Fibroblast of lung (primary cell): ENCODE results near the gene ELMO1. TPM values are rescaled to one million over a fixed set of nuclear protein-coding genes. Genes with fewer than 3 reads are reported as not detected.

Source experiments
- DNase-seq, 2 donors: peaks; one replicate each; pipeline versions ENCODE4 v3.0.0 to v3.0.0-alpha.2; 2010; ENCODE audit warnings: low read depth in 2 of 2
- H2AFZ ChIP-seq: 2 replicates; pipeline ENCODE4 v1.5.1; 2012; ENCODE audit warnings: low read length, control low read depth, inconsistent platforms
- H3K27ac ChIP-seq: 2 replicates; pipeline ENCODE4 v1.5.1; 2011; ENCODE audit warnings: low read length, control low read depth; ENCODE audit not compliant: insufficient read depth
- H3K27me3 ChIP-seq: 2 replicates; pipeline ENCODE4 v1.5.1; 2011; ENCODE audit warnings: mild to moderate bottlenecking, low read length; ENCODE audit not compliant: control insufficient read depth, insufficient read depth
- H3K36me3 ChIP-seq: 2 replicates; pipeline ENCODE4 v1.5.1; 2011; ENCODE audit warnings: low read length; ENCODE audit not compliant: control insufficient read depth, insufficient read depth
- H3K4me1 ChIP-seq: 2 replicates; pipeline ENCODE4 v1.5.1; 2011; ENCODE audit warnings: low read length; ENCODE audit not compliant: control insufficient read depth, insufficient read depth; ENCODE audit errors: extremely low read depth
- H3K4me2 ChIP-seq: 2 replicates; pipeline ENCODE4 v1.5.1; 2011; ENCODE audit warnings: low read length, control low read depth; ENCODE audit not compliant: insufficient read depth; ENCODE audit errors: extremely low read depth
- H3K4me3 ChIP-seq, 4 experiments: fragments of 200-600 bp in 1 of 4; sonication (generic) in 1 of 4; replicated peaks in 1 of 4; 2 replicates each; pipeline ENCODE4 v1.5.1; 2011 to 2016; ENCODE audit warnings: low read length in 4 of 4, low read depth in 3 of 4, mild to moderate bottlenecking in 3 of 4, control low read depth in 2 of 4, inconsistent platforms in 1 of 4, mixed read lengths in 1 of 4; ENCODE audit not compliant: insufficient read depth in 1 of 4; ENCODE audit errors: control extremely low read depth in 1 of 4
- H3K79me2 ChIP-seq: 2 replicates; pipeline ENCODE4 v1.5.1; 2012; ENCODE audit warnings: mild to moderate bottlenecking, low read length, inconsistent platforms; ENCODE audit not compliant: control insufficient read depth, insufficient read depth
- H3K9ac ChIP-seq: 2 replicates; pipeline ENCODE4 v1.5.1; 2011; ENCODE audit warnings: mild to moderate bottlenecking, low read length, control low read depth; ENCODE audit not compliant: insufficient read depth
- H3K9me3 ChIP-seq: 2 replicates; pipeline ENCODE4 v1.5.1; 2012; ENCODE audit warnings: low read depth, low read length; ENCODE audit not compliant: control insufficient read depth, insufficient read depth
- H4K20me1 ChIP-seq: 2 replicates; pipeline ENCODE4 v1.5.1; 2011; ENCODE audit warnings: low read length; ENCODE audit not compliant: control insufficient read depth, insufficient read depth; ENCODE audit errors: extremely low read depth
- EZH2 ChIP-seq: IDR thresholded peaks from 2 replicates; pipeline ENCODE4 v1.5.1; 2012; ENCODE audit warnings: low read length, control low read depth, mild to moderate bottlenecking; ENCODE audit errors: missing control alignments
- polyA plus RNA-seq, 2 donors: library from polyadenylated mRNA; depleted of rRNA in 1 of 2; stranded (reverse) in 1 of 2; unstranded in 1 of 2; fragments of >200 nt; gene quantifications; 2 replicates each; pipeline ENCODE4 v1.2.1, GENCODE V29; 2011 to 2012; ENCODE audit warnings: missing spikeins in 1 of 2
- total RNA-seq: library from RNA; depleted of rRNA; stranded (reverse); fragments of >200 nt; gene quantifications from 2 replicates; pipeline ENCODE4 v1.2.1, GENCODE V29; 2014
- TF ChIP-seq, protein P1 (sequence below), 2 donors: IDR thresholded peaks in 1 of 2; conservative IDR thresholded peaks in 1 of 2; 1 replicate in 1 of 2; 2 replicates in 1 of 2; pipeline ENCODE4 v1.5.1; 2011 to 2012; ENCODE audit warnings: low read length in 2 of 2, control low read depth in 1 of 2, inconsistent platforms in 1 of 2, low read depth in 1 of 2, mild to moderate bottlenecking in 1 of 2

Gene ELMO1
- total and polyA plus RNA-seq, 2 donors (not counting 1 experiment from before 2014, with no cell fraction given) = 0.50 TPM; not detected in 1

DNA sequence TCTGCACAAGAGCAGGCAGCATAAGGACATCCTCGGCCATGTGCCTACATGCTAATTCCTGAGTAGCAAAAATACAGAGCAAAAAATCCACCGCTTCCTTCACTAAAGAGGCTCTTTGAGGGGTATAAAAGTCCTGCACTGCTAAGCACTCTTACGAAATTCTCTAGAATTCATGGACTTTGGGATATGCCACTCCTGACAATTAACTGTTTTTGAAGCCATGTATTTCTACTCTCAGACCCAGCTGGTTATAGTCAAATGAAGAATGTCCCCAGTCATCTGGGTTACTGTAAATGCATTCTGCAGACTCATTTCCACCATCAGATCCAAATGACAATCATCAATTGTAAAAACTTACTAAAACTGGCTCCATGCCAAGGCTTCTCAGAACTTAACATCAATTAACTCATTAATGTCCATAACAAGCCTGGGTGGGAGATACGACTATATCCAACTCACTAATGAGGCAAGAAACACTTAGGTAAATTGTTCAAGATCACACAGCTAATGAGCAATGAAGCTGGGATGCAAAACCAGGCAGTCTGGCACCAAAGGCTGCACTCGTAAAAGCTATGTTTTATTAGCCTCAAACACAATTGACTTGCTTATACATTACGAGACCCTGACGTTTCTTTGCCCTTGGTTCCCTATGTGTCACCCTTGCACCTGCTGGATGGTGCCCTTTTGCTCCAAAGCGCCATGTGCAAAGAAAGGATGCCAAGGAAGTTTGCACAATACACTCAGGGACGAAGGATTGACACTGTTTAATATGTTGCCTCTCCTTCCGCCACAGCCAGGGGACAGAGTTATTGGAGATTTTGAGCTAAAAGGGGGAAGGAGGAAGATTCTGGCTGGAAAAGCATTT is 250.4 kb downstream of the ELMO1 start:
- no peak overlapping the region for H3K4me2 ChIP-seq
- H3K36me3 ChIP-seq = no peaks in the 10 kb centered on the region
- no peaks in the 10 kb centered on the region for H3K9me3 ChIP-seq
- no peak for DNase-seq
- H2AFZ ChIP-seq = no peak overlapping the region
- no peaks in the 10 kb centered on the region for H3K79me2 ChIP-seq
- no peak overlapping the region for H3K27ac ChIP-seq
- no peak overlapping the region for H3K9ac ChIP-seq
- H3K27me3 ChIP-seq = no peaks in the 10 kb centered on the region
- no peak overlapping the region for H3K4me3 ChIP-seq
- TF ChIP-seq EZH2 = no peak
- TF ChIP-seq, protein P1, sequence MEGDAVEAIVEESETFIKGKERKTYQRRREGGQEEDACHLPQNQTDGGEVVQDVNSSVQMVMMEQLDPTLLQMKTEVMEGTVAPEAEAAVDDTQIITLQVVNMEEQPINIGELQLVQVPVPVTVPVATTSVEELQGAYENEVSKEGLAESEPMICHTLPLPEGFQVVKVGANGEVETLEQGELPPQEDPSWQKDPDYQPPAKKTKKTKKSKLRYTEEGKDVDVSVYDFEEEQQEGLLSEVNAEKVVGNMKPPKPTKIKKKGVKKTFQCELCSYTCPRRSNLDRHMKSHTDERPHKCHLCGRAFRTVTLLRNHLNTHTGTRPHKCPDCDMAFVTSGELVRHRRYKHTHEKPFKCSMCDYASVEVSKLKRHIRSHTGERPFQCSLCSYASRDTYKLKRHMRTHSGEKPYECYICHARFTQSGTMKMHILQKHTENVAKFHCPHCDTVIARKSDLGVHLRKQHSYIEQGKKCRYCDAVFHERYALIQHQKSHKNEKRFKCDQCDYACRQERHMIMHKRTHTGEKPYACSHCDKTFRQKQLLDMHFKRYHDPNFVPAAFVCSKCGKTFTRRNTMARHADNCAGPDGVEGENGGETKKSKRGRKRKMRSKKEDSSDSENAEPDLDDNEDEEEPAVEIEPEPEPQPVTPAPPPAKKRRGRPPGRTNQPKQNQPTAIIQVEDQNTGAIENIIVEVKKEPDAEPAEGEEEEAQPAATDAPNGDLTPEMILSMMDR (conservative IDR thresholded peaks at IDR 0.05 in 1 of 2, IDR thresholded peaks at IDR 0.05 in 1 of 2; ENCODE audit: low read depth in 1 of 2, low read length in 2 of 2) = no peak
- no peaks in the 10 kb centered on the region for H3K4me1 ChIP-seq
- no peaks in the 10 kb centered on the region for H4K20me1 ChIP-seq

DNA sequence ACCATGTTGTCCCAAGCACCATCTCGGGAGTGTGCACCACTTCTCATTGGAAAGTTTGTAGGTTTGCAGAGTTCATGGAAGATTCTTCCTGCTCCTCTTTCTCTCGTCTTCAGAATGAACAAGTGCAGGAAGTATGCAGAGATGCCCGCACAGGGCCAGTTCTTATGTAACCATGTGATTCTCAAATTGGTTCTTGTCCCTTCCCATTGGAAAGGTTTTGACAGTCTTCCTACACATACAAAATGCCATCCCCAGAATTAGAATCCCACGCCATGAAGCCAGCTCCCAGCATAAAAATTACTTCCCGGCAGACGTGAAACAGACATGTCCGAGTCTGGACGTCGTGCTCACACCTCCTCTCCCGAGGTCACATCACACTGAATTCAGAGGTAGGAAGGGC is 251.6 kb downstream of the ELMO1 start:
- Histone ChIP-seq H3K4me2 (no peak overlapping the region), H3K9me3 (no peaks in the 10 kb centered on the region), H3K4me1 (no peaks in the 10 kb centered on the region), H3K27ac (no peak overlapping the region), H4K20me1 (no peaks in the 10 kb centered on the region), H3K9ac (no peak overlapping the region), H3K4me3 (no peak overlapping the region), H3K36me3 (no peaks in the 10 kb centered on the region), H3K27me3 (no peaks in the 10 kb centered on the region), H2AFZ (no peak overlapping the region), H3K79me2 (no peaks in the 10 kb centered on the region)
- no peak for DNase-seq
- TF ChIP-seq, protein P1 (conservative IDR thresholded peaks at IDR 0.05 in 1 of 2, IDR thresholded peaks at IDR 0.05 in 1 of 2; ENCODE audit: low read depth in 1 of 2, low read length in 2 of 2) = no peak
- no peak for TF ChIP-seq EZH2

DNA sequence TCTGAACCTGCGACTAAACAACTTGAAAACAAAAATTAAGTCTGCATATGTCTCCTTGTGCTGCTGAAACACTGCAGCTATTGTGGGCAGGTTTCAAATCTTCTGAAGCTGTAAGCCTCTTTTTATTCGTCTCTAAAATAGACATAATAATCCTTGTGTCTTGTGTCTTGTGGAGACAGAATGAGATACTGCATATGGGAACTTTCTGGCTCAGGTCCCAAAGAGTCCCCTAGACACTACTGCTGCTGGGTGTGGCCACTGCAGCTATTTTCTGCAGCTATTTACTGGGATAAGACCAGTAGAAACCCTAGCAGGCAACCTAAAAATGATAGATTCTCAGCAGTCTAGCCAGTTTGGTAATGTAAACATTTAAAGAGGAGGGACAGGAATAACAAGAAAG is 252.0 kb downstream of the ELMO1 start:
- TF ChIP-seq EZH2 = no peak
- TF ChIP-seq, protein P1 (conservative IDR thresholded peaks at IDR 0.05 in 1 of 2, IDR thresholded peaks at IDR 0.05 in 1 of 2; ENCODE audit: low read depth in 1 of 2, low read length in 2 of 2) = no peak
- Histone ChIP-seq H3K27me3 (no peaks in the 10 kb centered on the region), H3K9me3 (no peaks in the 10 kb centered on the region), H3K27ac (no peak overlapping the region), H3K4me2 (no peak overlapping the region), H3K4me3 (no peak overlapping the region), H3K79me2 (no peaks in the 10 kb centered on the region), H3K9ac (no peak overlapping the region), H2AFZ (no peak overlapping the region), H3K36me3 (no peaks in the 10 kb centered on the region), H4K20me1 (no peaks in the 10 kb centered on the region), H3K4me1 (no peaks in the 10 kb centered on the region)
- DNase-seq = no peak
